GM19351 (cell line): ENCODE data around the gene TSPAN9.

ENCODE experiments used
- ATAC-seq: cut with Tn5 transposase; IDR thresholded peaks from one replicate; pipeline ENCODE4 v1.9.1; 2021; ENCODE audit warnings: mild to moderate bottlenecking, moderate library complexity; ENCODE audit not compliant: unreplicated experiment

Gene TSPAN9

GRCh38 chr12:3241621-3242020 lies 164.4 kb downstream of the TSPAN9 start:
- no peak for ATAC-seq

GRCh38 chr12:3242199-3242863 lies 165.2 kb downstream of the TSPAN9 start:
- ATAC-seq, result no peak

- ATAC-seq, result no peak
Observed at GRCh38 chr12:3243376-3244084, 166.4 kb downstream of the TSPAN9 start.

- ATAC-seq, result no peak
Observed at GRCh38 chr12:3244219-3244750, 167.1 kb downstream of the TSPAN9 start.

- no peak for ATAC-seq
Observed at GRCh38 chr12:3246253-3246652, 169.1 kb downstream of the TSPAN9 start.

- no peak for ATAC-seq
Observed at GRCh38 chr12:3247077-3247476, 169.9 kb downstream of the TSPAN9 start.

GRCh38 chr12:3247629-3248161 lies 170.5 kb downstream of the TSPAN9 start:
- ATAC-seq, result no peak

- ATAC-seq, result no peak
Observed at GRCh38 chr12:3249081-3249800, 172.1 kb downstream of the TSPAN9 start.

GRCh38 chr12:3250034-3250433 lies 172.9 kb downstream of the TSPAN9 start:
- ATAC-seq, result no peak

GRCh38 chr12:3250576-3250975 lies 173.4 kb downstream of the TSPAN9 start:
- ATAC-seq, result no peak

GRCh38 chr12:3251067-3251466 lies 173.9 kb downstream of the TSPAN9 start:
- ATAC-seq, result no peak

GRCh38 chr12:3251691-3252090 lies 174.5 kb downstream of the TSPAN9 start:
- ATAC-seq, result no peak

- ATAC-seq, result no peak
Observed at GRCh38 chr12:3252450-3252891, 175.3 kb downstream of the TSPAN9 start.

- ATAC-seq, result no peak
Observed at GRCh38 chr12:3253682-3254275, 176.6 kb downstream of the TSPAN9 start.

GRCh38 chr12:3255057-3255456 lies 177.9 kb downstream of the TSPAN9 start:
- ATAC-seq, result no peak

- no peak for ATAC-seq
Observed at GRCh38 chr12:3256103-3256631, 179.0 kb downstream of the TSPAN9 start.

GRCh38 chr12:3257411-3257810 lies 180.2 kb downstream of the TSPAN9 start:
- ATAC-seq, result no peak

GRCh38 chr12:3259973-3260372 lies 182.8 kb downstream of the TSPAN9 start:
- no peak for ATAC-seq

GRCh38 chr12:3261782-3262359 lies 184.7 kb downstream of the TSPAN9 start:
- ATAC-seq, result no peak

- ATAC-seq, result no peak
Observed at GRCh38 chr12:3262470-3262869, 185.3 kb downstream of the TSPAN9 start.
